NOMO-1 (cell line): Measurements from ENCODE around the gene FNDC5.

Experiments
- DNase-seq, 2 experiments: peaks; one replicate each; lab custom pipeline; 2025; ENCODE audit not compliant: unreplicated experiment in 2 of 2; lab: John Stamatoyannopoulos, UW

FNDC5 gene

DNA sequence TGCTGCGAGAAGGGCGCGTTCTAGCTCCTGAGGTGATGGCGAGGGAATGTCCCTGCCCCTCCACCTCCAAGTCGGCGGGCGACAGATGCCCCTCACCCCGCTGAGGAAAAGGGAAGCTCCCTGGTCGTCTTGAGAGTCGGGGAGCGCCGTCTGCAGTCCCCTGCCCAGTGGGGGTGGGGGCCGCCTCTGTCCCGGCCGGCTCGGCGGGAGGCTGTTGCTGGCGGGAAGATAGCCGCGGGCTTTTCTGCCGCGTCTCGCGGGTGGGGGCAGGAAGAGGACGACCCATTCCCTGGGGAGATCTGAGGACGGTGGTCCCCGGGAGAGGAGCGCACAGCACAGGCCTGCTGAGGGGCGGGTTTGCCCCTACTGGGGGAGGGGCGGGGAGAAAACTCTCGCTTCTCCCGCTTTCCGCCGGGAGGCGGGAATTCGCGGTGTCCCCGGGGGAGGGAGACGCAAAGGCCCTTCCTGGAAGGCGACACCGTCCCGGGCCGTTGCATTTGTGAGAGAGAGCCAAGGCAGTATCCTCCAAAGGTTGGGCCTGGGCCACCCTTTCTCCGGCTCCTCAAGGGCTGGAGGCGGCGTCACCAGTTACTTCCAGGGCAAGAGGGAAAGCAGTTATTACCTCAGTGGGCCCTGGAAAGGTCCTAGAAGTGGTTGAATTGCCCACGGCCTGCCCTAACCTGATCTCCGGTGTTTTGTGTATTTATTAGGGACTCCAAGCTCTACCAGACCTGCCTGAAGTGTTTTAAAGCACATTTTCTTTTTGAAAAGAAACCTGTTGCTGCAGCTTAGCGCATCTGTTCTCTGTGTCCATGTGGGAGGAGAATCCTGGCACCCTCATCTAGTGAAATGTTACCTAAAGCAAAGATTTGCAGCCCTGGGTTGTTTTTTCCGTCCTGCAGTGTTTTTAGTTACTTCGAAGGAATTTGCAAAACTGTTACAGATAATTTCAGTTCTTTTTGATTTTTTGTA lies 52.6 kb downstream of the FNDC5 start:
- peak; percentile 74 to 76 for DNase-seq

DNA sequence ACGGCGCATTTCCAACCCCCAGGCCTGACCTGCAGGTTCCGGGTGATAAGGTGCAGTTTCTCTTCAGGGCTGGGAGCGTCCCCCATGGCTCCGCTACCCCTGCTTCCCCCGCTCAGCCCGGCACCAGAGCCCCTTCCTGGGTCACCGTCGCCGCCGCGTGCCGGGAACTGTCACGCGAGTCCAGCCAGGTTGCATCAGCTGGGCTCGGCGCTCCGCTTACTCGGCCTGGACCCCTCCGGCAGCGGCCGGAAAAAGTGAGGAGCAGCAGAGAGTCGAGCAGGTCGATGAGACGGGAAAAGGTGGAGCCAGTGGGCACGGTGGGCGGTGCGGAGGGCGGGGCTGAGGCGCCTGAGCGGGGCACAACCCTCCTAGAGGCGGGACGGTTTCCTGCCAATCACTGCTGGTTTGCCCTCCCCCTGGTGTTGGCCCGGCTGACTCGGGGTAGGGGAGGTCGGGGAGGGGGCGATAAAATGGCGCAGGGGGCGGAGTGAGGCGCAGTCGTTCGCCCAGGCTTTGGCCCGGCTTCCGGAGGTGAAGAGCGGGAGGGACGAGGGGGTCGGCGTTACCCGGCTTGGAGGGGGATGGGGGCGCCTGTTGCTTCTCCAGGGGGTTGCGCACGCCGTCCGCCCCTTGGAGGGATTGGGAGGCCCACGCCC lies 53.4 kb downstream of the FNDC5 start, which contains the start of the genes S100PBP and YARS1:
S100PBP (plus strand) TSS at position 495 of the 656 bp plus-strand sequence. CDS start 8,447 bp downstream, outside the sequence.
YARS1 (minus strand) TSS at position 200 of the 656 bp plus-strand sequence; CDS start at position 86, 114 bp downstream.
- DNase-seq, result peak; percentile 97 to 98

GRCh38 chr1:32816676-32817158 lies 54.0 kb downstream of the FNDC5 start:
- DNase-seq, result peak; percentile 33 to 51

DNA sequence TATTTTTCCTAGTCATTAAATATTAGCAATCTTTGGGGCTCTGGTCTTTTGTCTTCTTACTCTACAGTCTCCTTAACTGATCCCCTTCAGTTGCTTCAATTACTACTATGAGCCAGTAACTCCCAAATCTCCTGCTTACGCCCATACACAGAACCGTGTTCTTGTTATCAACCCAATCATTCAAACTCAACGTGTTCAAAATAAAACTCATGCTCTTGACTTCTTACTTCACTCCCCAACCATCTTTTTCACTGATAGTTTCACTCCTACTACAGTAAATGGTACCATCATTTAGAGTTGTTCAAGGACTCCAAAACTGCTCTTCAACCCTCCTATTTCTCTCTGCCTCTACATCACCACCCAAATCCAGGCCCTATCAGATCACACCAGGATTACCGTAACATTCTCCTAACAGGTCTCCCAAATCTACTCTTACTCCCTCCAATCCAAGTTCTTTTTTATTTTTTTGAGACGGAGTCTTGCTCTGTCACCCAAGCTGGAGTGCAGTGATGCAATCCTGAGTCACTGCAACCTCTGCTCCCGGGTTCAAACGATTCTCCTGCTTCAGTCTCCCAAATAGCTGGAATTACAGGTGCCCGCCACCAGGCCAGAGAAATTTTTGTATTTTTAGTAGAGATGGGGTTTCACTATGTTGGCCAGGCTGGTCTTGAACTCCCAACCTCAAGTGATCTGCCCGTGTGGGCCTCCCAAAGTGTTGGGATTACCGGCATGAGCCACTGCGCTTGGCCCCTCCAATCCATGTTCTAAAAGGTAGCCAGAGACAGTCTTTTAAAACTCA lies 56.6 kb downstream of the FNDC5 start:
- DNase-seq, result no peak
